ENCODE measurements around the gene SSTR4. TPM values are rescaled to one million over a fixed set of nuclear protein-coding genes. Genes with fewer than 3 reads are reported as not detected.

The SSTR4 gene
- total RNA-seq, 1 donor, result not detected

DNA sequence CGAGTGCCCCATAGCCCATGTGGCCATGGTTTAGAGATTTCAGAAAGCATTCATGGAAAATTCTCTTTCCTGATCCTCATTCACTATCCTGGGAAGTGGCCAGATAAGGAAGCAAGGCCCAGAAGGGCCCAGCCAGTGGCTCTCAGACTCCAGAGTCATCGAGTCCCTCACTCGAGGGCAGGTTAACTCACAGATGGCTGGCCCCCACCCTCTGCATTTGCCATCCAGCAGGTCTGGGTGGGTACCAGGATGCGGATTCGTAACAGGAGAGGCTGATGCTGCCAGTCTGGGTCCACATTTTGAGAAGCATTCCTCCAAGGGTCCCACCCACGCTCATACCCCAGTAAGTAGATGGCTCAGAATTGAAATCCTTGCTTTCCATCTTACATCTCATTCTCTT lies 3.8 kb upstream of the SSTR4 start:
- DNase-seq (ENCODE audit: low read depth), result no peak
- no peak overlapping the region for H3K4me3 ChIP-seq (ENCODE audit: low read depth, low read length)
- TF ChIP-seq, protein P1, sequence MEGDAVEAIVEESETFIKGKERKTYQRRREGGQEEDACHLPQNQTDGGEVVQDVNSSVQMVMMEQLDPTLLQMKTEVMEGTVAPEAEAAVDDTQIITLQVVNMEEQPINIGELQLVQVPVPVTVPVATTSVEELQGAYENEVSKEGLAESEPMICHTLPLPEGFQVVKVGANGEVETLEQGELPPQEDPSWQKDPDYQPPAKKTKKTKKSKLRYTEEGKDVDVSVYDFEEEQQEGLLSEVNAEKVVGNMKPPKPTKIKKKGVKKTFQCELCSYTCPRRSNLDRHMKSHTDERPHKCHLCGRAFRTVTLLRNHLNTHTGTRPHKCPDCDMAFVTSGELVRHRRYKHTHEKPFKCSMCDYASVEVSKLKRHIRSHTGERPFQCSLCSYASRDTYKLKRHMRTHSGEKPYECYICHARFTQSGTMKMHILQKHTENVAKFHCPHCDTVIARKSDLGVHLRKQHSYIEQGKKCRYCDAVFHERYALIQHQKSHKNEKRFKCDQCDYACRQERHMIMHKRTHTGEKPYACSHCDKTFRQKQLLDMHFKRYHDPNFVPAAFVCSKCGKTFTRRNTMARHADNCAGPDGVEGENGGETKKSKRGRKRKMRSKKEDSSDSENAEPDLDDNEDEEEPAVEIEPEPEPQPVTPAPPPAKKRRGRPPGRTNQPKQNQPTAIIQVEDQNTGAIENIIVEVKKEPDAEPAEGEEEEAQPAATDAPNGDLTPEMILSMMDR (IDR thresholded peaks at IDR 0.05; ENCODE audit: insufficient read depth, low read length), result no peak

DNA sequence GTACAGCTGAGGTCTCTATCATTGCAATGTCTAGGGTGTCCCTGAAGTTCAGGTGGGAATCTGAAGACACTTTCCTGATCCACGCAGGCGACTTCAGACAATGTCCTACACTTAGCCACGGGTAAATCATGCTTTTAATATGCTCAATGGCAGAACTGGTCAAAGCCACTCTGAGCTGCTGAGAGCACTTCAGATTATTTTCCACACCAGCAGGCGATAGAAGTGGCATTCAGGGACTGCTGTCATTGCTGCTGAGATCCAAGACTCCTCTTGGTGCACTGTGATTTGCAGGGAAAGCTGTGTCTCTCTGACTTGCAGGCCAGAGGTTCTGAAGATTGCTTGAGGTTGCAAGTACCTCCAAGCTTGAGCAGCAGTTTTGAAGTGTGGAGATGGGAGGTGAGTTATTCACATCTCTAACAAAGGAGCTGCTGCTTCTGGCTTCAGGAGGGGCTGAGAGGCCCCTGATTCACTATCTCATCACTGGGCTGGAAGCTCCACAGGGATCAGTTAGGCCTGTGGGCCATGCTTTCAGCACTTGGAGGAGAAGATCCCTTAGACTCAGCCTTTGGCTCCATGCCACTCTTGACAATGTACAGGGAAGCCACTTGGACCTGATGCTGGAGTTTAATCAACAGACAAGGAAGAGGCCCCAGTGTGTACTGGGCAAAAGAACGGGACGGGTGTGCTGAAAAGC lies 2.9 kb upstream of the SSTR4 start:
- no peak overlapping the region for H3K4me3 ChIP-seq (ENCODE audit: low read depth, low read length)
- no peak for DNase-seq (ENCODE audit: low read depth)
- TF ChIP-seq, protein P1 (IDR thresholded peaks at IDR 0.05; ENCODE audit: insufficient read depth, low read length), result no peak

DNA sequence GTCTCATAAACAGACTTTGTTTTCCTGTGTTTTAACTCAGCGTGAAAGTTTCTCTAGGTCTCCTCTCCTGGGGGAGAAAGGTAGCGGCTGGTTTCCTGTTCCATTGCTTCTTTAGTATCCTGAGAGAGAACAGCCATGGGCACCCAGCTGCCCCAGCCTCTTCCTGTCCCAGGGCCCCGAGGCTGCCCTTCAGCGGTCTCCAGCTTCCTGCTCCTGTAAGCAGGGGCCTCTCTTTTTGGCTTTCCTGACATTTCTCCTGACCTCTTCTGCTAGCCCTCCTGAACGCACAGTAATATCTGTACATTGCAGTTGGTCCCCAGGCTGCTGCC lies 2.4 kb upstream of the SSTR4 start:
- DNase-seq (ENCODE audit: low read depth), result no peak
- TF ChIP-seq, protein P1 (IDR thresholded peaks at IDR 0.05; ENCODE audit: insufficient read depth, low read length), result no peak
- H3K4me3 ChIP-seq (ENCODE audit: low read depth, low read length), result no peak overlapping the region

DNA sequence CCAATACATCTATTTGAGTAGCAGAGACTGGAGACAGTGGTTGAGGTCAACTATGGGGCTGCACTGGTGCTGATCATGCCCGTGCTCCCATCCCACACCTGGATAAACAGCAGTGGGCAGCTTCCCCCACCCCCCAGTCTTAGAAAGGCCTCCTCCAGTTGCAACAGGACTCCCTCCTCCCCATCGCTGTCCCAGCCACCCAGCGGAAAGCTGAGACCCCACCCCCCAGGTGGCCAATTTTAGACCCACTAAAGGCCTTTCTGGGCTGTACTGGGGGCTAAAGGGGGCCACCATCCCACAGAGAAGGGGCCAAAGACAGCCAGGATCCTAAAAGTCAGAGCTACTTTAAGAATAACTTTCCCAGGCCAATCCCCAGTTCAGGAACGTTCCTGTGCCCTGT lies 1.2 kb upstream of the SSTR4 start:
- TF ChIP-seq, protein P1 (IDR thresholded peaks at IDR 0.05; ENCODE audit: insufficient read depth, low read length), result no peak
- DNase-seq (ENCODE audit: low read depth), result no peak
- no peak overlapping the region for H3K4me3 ChIP-seq (ENCODE audit: low read depth, low read length)

DNA sequence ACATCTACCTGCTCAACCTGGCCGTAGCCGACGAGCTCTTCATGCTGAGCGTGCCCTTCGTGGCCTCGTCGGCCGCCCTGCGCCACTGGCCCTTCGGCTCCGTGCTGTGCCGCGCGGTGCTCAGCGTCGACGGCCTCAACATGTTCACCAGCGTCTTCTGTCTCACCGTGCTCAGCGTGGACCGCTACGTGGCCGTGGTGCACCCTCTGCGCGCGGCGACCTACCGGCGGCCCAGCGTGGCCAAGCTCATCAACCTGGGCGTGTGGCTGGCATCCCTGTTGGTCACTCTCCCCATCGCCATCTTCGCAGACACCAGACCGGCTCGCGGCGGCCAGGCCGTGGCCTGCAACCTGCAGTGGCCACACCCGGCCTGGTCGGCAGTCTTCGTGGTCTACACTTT lies 619 bp downstream of the SSTR4 start:
- TF ChIP-seq, protein P1 (IDR thresholded peaks at IDR 0.05; ENCODE audit: insufficient read depth, low read length), result no peak
- no peak overlapping the region for H3K4me3 ChIP-seq (ENCODE audit: low read depth, low read length)
- no peak for DNase-seq (ENCODE audit: low read depth)

DNA sequence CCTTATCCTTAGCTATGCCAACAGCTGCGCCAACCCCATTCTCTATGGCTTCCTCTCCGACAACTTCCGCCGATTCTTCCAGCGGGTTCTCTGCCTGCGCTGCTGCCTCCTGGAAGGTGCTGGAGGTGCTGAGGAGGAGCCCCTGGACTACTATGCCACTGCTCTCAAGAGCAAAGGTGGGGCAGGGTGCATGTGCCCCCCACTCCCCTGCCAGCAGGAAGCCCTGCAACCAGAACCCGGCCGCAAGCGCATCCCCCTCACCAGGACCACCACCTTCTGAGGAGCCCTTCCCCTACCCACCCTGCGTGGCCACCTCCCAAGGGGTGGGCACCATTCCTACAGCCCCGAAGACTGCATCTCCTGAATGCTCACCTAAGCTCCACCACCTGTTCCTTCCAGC lies 1.3 kb downstream of the SSTR4 start:
- no peak overlapping the region for H3K4me3 ChIP-seq (ENCODE audit: low read depth, low read length)
- no peak for DNase-seq (ENCODE audit: low read depth)
- TF ChIP-seq, protein P1 (IDR thresholded peaks at IDR 0.05; ENCODE audit: insufficient read depth, low read length), result no peak

DNA sequence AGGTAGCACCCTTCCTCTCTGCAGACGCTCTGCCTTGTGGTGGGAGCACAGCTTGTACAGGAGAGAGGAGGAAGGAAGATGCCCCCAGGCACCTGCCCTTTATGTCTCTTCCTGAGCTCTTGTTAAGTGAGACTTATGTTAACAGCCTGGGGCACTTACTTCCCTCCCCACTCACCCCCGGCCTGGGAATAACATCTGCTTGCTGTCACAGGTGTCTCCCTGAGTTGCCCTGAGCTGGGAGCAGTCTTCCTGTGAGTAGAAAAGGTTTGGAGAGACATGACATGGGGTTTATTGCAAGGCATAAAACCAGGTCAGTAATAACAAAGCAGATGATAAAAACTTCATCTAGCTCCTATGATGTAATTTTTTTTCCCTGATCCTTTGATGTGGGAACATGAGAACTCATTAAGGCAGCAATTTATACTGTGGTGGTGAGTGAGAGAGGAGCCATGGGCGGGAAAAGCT lies 1.9 kb downstream of the SSTR4 start:
- DNase-seq (ENCODE audit: low read depth), result no peak
- H3K4me3 ChIP-seq (ENCODE audit: low read depth, low read length), result no peak overlapping the region
- TF ChIP-seq, protein P1 (IDR thresholded peaks at IDR 0.05; ENCODE audit: insufficient read depth, low read length), result no peak
